ENCODE data around the gene NCAM1. TPM values are rescaled to one million over a fixed set of nuclear protein-coding genes. Genes with fewer than 3 reads are reported as not detected.

Gene NCAM1
- total RNA-seq, 2 donors from 2014 or later, result 0.60 TPM; not detected in 1

- Mint-ChIP-seq H3K27ac (no peak overlapping the region), H3K4me3 (no peak overlapping the region), H3K4me1 (ENCODE audit: low read depth) (no peaks in the 10 kb centered on the region), H3K27me3 (ENCODE audit: low read depth) (no peaks in the 10 kb centered on the region), H3K9me3 (no peaks in the 10 kb centered on the region), H3K36me3 (ENCODE audit: insufficient read depth in 2 of 2) (no peaks in the 10 kb centered on the region)
- DNase-seq, result no peak
- no peak for ATAC-seq (replicated peaks in 1 of 2)
These were observed 315.2 kb downstream of the NCAM1 start for GRCh38 chr11:113276466-113276865.

GRCh38 chr11:113277907-113278306, 316.7 kb downstream of the NCAM1 start:
- H3K27me3 Mint-ChIP-seq (ENCODE audit: low read depth), result no peaks in the 10 kb centered on the region
- H3K4me3 Mint-ChIP-seq, result no peak overlapping the region
- no peak for DNase-seq
- no peaks in the 10 kb centered on the region for H3K4me1 Mint-ChIP-seq (ENCODE audit: low read depth)
- no peaks in the 10 kb centered on the region for H3K9me3 Mint-ChIP-seq
- no peaks in the 10 kb centered on the region for H3K36me3 Mint-ChIP-seq (ENCODE audit: insufficient read depth in 2 of 2)
- no peak for ATAC-seq (replicated peaks in 1 of 2)
- H3K27ac Mint-ChIP-seq, result no peak overlapping the region

GRCh38 chr11:113278481-113278880, 317.3 kb downstream of the NCAM1 start:
- DNase-seq (no peak), ATAC-seq (replicated peaks in 1 of 2) (no peak)
- H3K4me3 Mint-ChIP-seq, result no peak overlapping the region
- no peak overlapping the region for H3K27ac Mint-ChIP-seq
- no peaks in the 10 kb centered on the region for H3K4me1 Mint-ChIP-seq (ENCODE audit: low read depth)
- H3K36me3 Mint-ChIP-seq (ENCODE audit: insufficient read depth in 2 of 2), result no peaks in the 10 kb centered on the region
- no peaks in the 10 kb centered on the region for H3K9me3 Mint-ChIP-seq
- no peaks in the 10 kb centered on the region for H3K27me3 Mint-ChIP-seq (ENCODE audit: low read depth)

- no peaks in the 10 kb centered on the region for H3K36me3 Mint-ChIP-seq (ENCODE audit: insufficient read depth in 2 of 2)
- no peak for ATAC-seq (replicated peaks in 1 of 2)
These were observed 317.7 kb downstream of the NCAM1 start for GRCh38 chr11:113278925-113279324.

GRCh38 chr11:113279591-113279990, 318.4 kb downstream of the NCAM1 start:
- no peak overlapping the region for H3K4me3 Mint-ChIP-seq
- no peaks in the 10 kb centered on the region for H3K4me1 Mint-ChIP-seq (ENCODE audit: low read depth)
- ATAC-seq (replicated peaks in 1 of 2) (no peak), DNase-seq (no peak)
- no peaks in the 10 kb centered on the region for H3K27me3 Mint-ChIP-seq (ENCODE audit: low read depth)
- no peak overlapping the region for H3K27ac Mint-ChIP-seq
- no peaks in the 10 kb centered on the region for H3K9me3 Mint-ChIP-seq
- H3K36me3 Mint-ChIP-seq (ENCODE audit: insufficient read depth in 2 of 2), result no peaks in the 10 kb centered on the region

More at GRCh38 chr11:113278925-113279324, 317.7 kb downstream of the NCAM1 start:
- no peak overlapping the region for H3K4me3 Mint-ChIP-seq
- no peaks in the 10 kb centered on the region for H3K27me3 Mint-ChIP-seq (ENCODE audit: low read depth)
- no peak overlapping the region for H3K27ac Mint-ChIP-seq
- H3K9me3 Mint-ChIP-seq, result no peaks in the 10 kb centered on the region
- DNase-seq, result no peak
- H3K4me1 Mint-ChIP-seq (ENCODE audit: low read depth), result no peaks in the 10 kb centered on the region

GRCh38 chr11:113281052-113281725, 320.0 kb downstream of the NCAM1 start:
- Mint-ChIP-seq H3K36me3 (ENCODE audit: insufficient read depth in 2 of 2) (no peaks in the 10 kb centered on the region), H3K4me3 (no peak overlapping the region), H3K27ac (no peak overlapping the region), H3K27me3 (ENCODE audit: low read depth) (no peaks in the 10 kb centered on the region), H3K9me3 (no peaks in the 10 kb centered on the region), H3K4me1 (ENCODE audit: low read depth) (no peaks in the 10 kb centered on the region)
- no peak for DNase-seq
- no peak for ATAC-seq (replicated peaks in 1 of 2)

GRCh38 chr11:113282898-113283437, 321.7 kb downstream of the NCAM1 start:
- H3K4me3 Mint-ChIP-seq, result no peak overlapping the region
- no peaks in the 10 kb centered on the region for H3K36me3 Mint-ChIP-seq (ENCODE audit: insufficient read depth in 2 of 2)
- no peaks in the 10 kb centered on the region for H3K27me3 Mint-ChIP-seq (ENCODE audit: low read depth)
- no peaks in the 10 kb centered on the region for H3K4me1 Mint-ChIP-seq (ENCODE audit: low read depth)
- ATAC-seq (replicated peaks in 1 of 2) (no peak), DNase-seq (no peak)
- H3K27ac Mint-ChIP-seq, result no peak overlapping the region
- H3K9me3 Mint-ChIP-seq, result no peaks in the 10 kb centered on the region

GRCh38 chr11:113283881-113284280, 322.7 kb downstream of the NCAM1 start:
- Mint-ChIP-seq H3K4me1 (ENCODE audit: low read depth) (no peaks in the 10 kb centered on the region), H3K9me3 (no peaks in the 10 kb centered on the region), H3K36me3 (ENCODE audit: insufficient read depth in 2 of 2) (no peaks in the 10 kb centered on the region), H3K27me3 (ENCODE audit: low read depth) (no peaks in the 10 kb centered on the region), H3K27ac (no peak overlapping the region), H3K4me3 (no peak overlapping the region)
- ATAC-seq (replicated peaks in 1 of 2) (no peak), DNase-seq (no peak)

GRCh38 chr11:113286009-113286408, 324.8 kb downstream of the NCAM1 start:
- DNase-seq, result no peak
- no peak overlapping the region for H3K27ac Mint-ChIP-seq
- no peak overlapping the region for H3K4me3 Mint-ChIP-seq
- H3K9me3 Mint-ChIP-seq, result no peaks in the 10 kb centered on the region
- H3K27me3 Mint-ChIP-seq (ENCODE audit: low read depth), result no peaks in the 10 kb centered on the region
- no peaks in the 10 kb centered on the region for H3K36me3 Mint-ChIP-seq (ENCODE audit: insufficient read depth in 2 of 2)
- ATAC-seq (replicated peaks in 1 of 2), result no peak
- H3K4me1 Mint-ChIP-seq (ENCODE audit: low read depth), result no peaks in the 10 kb centered on the region

- DNase-seq, result no peak
- H3K27ac Mint-ChIP-seq, result no peak overlapping the region
- no peaks in the 10 kb centered on the region for H3K36me3 Mint-ChIP-seq (ENCODE audit: insufficient read depth in 2 of 2)
- no peak for ATAC-seq (replicated peaks in 1 of 2)
- no peaks in the 10 kb centered on the region for H3K9me3 Mint-ChIP-seq
- H3K4me3 Mint-ChIP-seq, result no peak overlapping the region
- H3K27me3 Mint-ChIP-seq (ENCODE audit: low read depth), result no peaks in the 10 kb centered on the region
- H3K4me1 Mint-ChIP-seq (ENCODE audit: low read depth), result no peaks in the 10 kb centered on the region
These were observed 325.6 kb downstream of the NCAM1 start for GRCh38 chr11:113286509-113287497.

GRCh38 chr11:113287801-113288200, 326.6 kb downstream of the NCAM1 start:
- no peaks in the 10 kb centered on the region for H3K4me1 Mint-ChIP-seq (ENCODE audit: low read depth)
- no peaks in the 10 kb centered on the region for H3K9me3 Mint-ChIP-seq
- H3K36me3 Mint-ChIP-seq (ENCODE audit: insufficient read depth in 2 of 2), result no peaks in the 10 kb centered on the region
- ATAC-seq (replicated peaks in 1 of 2) (no peak), DNase-seq (no peak)
- no peak overlapping the region for H3K4me3 Mint-ChIP-seq
- no peaks in the 10 kb centered on the region for H3K27me3 Mint-ChIP-seq (ENCODE audit: low read depth)
- no peak overlapping the region for H3K27ac Mint-ChIP-seq

- no peaks in the 10 kb centered on the region for H3K4me1 Mint-ChIP-seq (ENCODE audit: low read depth)
- no peaks in the 10 kb centered on the region for H3K9me3 Mint-ChIP-seq
- peaks cover 4% of the 10 kb centered on the region for H3K27me3 Mint-ChIP-seq (ENCODE audit: low read depth)
- ATAC-seq (replicated peaks in 1 of 2) (no peak), DNase-seq (no peak)
- H3K27ac Mint-ChIP-seq, result no peak overlapping the region
- no peak overlapping the region for H3K4me3 Mint-ChIP-seq
- H3K36me3 Mint-ChIP-seq (ENCODE audit: insufficient read depth in 2 of 2), result no peaks in the 10 kb centered on the region
These were observed 327.2 kb downstream of the NCAM1 start for GRCh38 chr11:113288286-113288863.
